Stimulated activated CD4-positive, alpha-beta T cell treated with anti-CD3 and anti-CD28 coated beads, TNF-alpha, amount 100 ng/mL, for 24 hours (primary cell): ENCODE results near the gene RANBP3.
"Not testable (repeated sequence)": the region's sequence is repeated elsewhere in the genome, so short reads cannot be mapped to it uniquely, and the experiment has no call there.

Experiments used
- DNase-seq, 3 experiments: peaks; one replicate each; pipeline ENCODE4 v3.0.0-alpha.2; 2020; ENCODE audit warnings: low read depth in 3 of 3

The RANBP3 gene

DNA sequence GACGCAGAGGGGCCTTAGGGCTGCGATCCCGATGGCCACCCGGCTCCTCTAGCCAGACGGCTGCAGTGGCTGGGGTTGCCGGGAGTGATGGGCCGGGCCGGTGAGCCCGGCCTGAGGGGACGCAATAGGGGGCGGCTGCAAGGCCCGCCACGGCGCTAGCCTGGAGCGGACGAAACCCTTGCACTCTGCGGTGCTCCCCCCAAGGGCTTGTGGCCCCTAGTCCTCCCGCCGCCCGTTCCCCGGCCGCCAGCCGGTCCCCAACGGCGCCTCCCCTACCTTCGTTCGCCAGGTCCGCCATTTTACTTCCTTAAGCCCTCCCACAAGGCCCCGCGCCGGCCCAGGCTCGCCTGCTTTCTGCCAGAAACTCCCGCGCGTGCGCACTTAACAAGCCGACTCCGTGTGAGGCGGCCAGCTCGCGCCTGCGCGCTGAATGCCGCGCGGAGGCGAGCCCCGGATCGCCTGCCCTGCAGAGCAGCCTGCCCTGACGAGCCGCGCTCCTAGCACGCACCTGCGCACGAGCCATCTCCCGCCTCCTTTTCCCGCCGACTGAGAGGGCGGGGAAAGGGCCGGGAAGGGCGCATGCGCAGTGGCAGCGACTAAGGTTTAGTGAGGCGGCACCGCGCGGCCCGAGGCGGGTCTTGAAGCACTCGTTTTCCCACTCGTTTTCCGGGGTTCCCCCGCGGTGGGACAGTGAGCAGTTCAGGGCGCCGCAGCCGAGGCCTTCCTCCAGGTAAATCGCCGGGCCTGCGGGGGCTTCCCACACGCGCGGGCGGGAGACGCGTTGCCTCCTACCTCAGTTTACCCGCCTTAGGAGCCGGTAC lies at the start of gene RANBP3:
RANBP3 (minus strand) TSS at position 356 of the 821 bp plus-strand sequence; CDS start at position 298, 58 bp downstream.
- peak; percentile 95 to 96 (median 95) for DNase-seq

- no peak for DNase-seq
These were observed 48.7 kb upstream of the RANBP3 start for GRCh38 chr19:6026390-6027227.

DNA sequence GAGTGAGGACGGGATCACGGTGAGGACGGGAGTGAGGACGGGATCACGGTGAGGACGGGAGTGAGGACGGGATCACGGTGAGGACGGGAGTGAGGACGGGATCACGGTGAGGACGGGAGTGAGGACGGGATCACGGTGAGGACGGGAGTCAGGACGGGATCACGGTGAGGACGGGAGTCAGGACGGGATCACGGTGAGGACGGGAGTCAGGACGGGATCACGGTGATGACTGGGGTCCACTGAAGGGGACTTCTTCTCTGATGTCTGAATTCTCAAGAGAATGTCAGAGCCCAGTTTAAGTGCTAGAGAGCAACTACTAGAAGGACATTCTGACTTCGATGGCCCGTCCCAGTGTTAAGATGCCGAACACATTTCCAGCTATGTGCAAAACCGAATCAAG lies 46.8 kb upstream of the RANBP3 start:
- not testable (repeated sequence) for DNase-seq

DNA sequence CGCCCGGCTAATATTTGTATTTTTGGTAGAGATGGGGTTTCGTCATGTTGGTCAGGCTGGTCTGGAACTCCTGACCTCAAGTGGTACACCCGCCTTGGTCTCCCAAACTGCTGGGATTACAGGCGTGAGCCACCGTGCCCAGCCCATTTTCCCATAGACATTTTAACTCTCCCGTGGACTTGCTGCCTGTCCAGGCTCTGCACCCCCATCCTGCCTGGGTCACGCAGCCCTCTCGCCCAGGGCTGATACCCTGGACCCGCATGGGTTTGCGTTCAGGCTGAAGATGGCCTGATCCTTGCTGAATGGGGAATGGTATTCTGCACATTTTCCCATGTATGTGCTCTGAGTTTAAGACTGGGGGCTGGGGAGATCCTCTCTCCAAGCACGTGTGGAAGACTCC lies 46.0 kb upstream of the RANBP3 start:
- DNase-seq = no peak

DNA sequence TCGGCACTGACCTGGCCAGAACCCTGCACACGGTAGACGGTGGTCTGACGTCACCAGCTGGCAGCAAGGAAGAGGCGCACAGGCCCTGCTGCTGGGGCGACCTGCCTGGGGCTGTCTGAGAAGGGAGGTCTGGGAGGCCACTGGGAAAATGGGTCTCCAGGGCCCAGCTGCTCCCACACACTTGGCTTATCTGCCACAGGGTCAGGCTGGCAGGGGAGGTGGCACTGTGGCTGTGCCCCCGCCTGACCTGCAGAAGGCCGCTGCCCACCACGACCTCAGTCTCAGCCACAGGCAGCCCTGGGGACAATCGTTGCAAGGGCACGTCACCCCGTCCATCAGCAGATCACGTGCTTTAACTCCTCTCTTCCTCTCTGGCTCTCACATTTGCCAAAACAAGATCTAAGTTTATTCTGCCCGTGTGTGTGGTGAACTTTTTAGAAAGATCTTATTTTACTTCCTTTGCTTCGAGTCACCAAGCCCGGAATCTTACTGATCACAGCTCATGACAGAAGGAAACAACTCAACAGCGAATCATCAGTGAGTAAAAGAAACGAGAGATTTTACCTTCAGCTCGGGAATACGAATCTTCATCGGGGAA lies 45.2 kb upstream of the RANBP3 start:
- no peak for DNase-seq

- no peak for DNase-seq
These were observed 44.7 kb upstream of the RANBP3 start for GRCh38 chr19:6022570-6023064.

- peak; percentile 59 to 70 (median 70) for DNase-seq
These were observed 44.1 kb upstream of the RANBP3 start for GRCh38 chr19:6021878-6022569.

DNA sequence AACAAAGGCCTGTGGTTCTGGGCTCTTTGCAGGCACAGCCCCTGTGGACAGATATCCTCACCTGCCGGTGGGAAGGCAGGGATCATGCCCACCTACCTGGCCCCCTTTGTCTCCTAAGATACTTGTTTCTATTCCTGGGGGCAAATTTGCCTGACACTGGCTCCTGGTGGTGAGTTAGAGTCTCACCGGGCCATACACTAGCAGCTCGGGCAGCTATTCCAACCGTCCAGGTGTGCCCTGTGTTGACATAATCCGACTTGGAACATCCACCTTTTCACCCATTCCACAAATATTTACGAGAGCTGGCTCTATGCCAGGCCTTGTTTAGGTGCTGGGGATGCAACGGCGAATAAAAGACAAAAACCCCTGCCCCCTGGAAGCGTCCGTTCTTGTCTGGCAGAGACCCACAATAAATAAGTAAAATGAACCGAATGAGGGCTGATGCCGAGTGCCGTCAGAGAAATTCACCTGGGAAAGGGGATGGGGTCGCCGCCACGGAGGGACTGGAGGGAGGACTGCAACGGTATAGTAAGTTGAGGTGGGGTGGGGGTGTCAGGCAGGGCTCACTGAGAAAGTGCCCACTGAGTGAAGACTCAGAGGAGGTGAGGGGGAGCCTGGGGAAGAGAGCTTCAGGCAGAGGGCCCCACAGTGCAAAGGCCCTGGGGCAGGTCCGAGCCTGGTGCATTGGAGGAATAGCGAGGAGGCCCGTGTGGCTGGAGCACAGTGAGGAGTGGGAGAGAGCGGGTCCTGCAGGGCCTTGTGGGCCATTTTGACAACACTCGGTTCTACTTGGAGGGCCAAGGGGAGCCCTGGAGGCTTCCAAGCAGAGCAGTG lies 43.2 kb upstream of the RANBP3 start:
- no peak for DNase-seq

GRCh38 chr19:6020166-6020882 lies 42.4 kb upstream of the RANBP3 start:
- DNase-seq = no peak

- DNase-seq = no peak
These were observed 40.8 kb upstream of the RANBP3 start for GRCh38 chr19:6018786-6019185.

GRCh38 chr19:6017576-6017975 lies 39.6 kb upstream of the RANBP3 start:
- no peak for DNase-seq

GRCh38 chr19:6015841-6016545 lies 38.1 kb upstream of the RANBP3 start:
- DNase-seq = no peak

GRCh38 chr19:6014551-6015135 lies 36.7 kb upstream of the RANBP3 start:
- no peak for DNase-seq

- DNase-seq = no peak
These were observed 34.7 kb upstream of the RANBP3 start for GRCh38 chr19:6012426-6013170.

- DNase-seq = no peak
These were observed 33.9 kb upstream of the RANBP3 start for GRCh38 chr19:6011794-6012193.

DNA sequence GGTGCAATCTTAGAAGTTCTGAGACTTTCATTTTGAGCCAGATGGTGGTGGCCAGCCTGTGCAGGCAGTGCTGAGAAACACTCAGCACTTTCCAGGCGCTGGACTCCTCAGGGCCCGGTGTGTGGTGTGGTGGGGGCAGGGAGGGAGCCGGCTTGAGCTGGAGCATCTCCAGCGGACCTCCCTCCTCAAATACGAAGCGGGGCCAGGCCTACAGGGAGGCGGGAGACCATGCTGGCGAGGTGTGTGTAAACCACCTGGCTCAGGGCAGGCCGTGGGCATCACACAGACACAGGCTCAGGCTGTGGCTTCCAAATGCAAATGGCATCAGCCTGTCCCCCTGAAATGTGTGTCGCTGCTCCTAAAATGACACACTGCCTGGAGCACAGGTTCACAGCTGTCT lies 33.3 kb upstream of the RANBP3 start:
- DNase-seq = no peak

DNA sequence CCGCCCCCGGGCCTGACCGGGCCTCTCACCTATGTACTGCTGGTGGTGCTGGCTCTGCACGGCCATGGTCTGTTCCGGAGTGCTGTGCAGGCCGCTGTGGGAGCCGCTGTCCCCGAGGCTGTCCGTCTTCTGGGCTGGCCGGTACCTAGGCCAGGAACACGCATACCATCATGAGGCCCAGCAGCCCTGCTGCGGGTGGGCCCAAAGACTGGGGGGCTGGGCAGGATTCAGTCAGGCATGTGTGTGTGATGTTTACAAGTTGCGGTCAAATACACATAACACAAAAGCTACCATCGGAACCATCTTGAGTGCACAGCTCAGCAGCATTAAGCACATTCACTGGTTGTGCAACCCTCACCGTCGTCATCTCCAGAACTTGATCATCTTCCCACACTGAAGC lies 32.2 kb upstream of the RANBP3 start:
- DNase-seq = no peak

GRCh38 chr19:6007866-6008265 lies 29.9 kb upstream of the RANBP3 start:
- no peak for DNase-seq
